H9 (cell line): ENCODE data around the gene PRTG. TPM values are rescaled to one million over a fixed set of nuclear protein-coding genes. Genes with fewer than 3 reads are reported as not detected.

Experiments
- DNase-seq: peaks from one replicate; pipeline ENCODE4 v3.0.0-alpha.2; 2017
- H2AFZ ChIP-seq: one replicate; pipeline ENCODE4 v1.6.1; 2013; ENCODE audit warnings: mild to moderate bottlenecking, low read length, control low read depth, moderate library complexity
- H2AK5ac ChIP-seq: 2 replicates; pipeline ENCODE4 v1.6.1; 2013; ENCODE audit warnings: low read length, control low read depth, mixed read lengths; ENCODE audit not compliant: insufficient read length
- H2BK120ac ChIP-seq: one replicate; pipeline ENCODE4 v1.6.1; 2013; ENCODE audit warnings: low read depth, mild to moderate bottlenecking, low read length, control low read depth, inconsistent platforms; ENCODE audit not compliant: poor library complexity, severe bottlenecking
- H2BK12ac ChIP-seq: 2 replicates; pipeline ENCODE4 v1.6.1; 2013; ENCODE audit warnings: low read length, control low read depth, mixed read lengths, low read depth; ENCODE audit not compliant: insufficient read length
- H2BK15ac ChIP-seq: 2 replicates; pipeline ENCODE4 v1.6.1; 2013; ENCODE audit warnings: low read depth, low read length, control low read depth
- H2BK20ac ChIP-seq: one replicate; pipeline ENCODE4 v1.6.1; 2013; ENCODE audit warnings: low read depth, mild to moderate bottlenecking, low read length, control low read depth, inconsistent platforms; ENCODE audit not compliant: poor library complexity, severe bottlenecking
- H2BK5ac ChIP-seq: 2 replicates; pipeline ENCODE4 v1.6.1; 2013; ENCODE audit warnings: low read length, control low read depth, mixed read lengths; ENCODE audit not compliant: insufficient read length
- H3K14ac ChIP-seq: 2 replicates; pipeline ENCODE4 v1.6.1; 2013; ENCODE audit warnings: low read length, control low read depth; ENCODE audit not compliant: insufficient read depth
- H3K18ac ChIP-seq: 2 replicates; pipeline ENCODE4 v1.6.1; 2013; ENCODE audit warnings: low read depth, mild to moderate bottlenecking, mixed read lengths, low read length, control low read depth; ENCODE audit not compliant: insufficient read length
- H3K23ac ChIP-seq: 2 replicates; pipeline ENCODE4 v1.6.1; 2013; ENCODE audit warnings: low read length, control low read depth, mixed read lengths, low read depth; ENCODE audit not compliant: insufficient read length
- H3K23me2 ChIP-seq: 2 replicates; pipeline ENCODE4 v1.6.1; 2013; ENCODE audit warnings: low read depth, mild to moderate bottlenecking, mixed read lengths, low read length, control low read depth; ENCODE audit not compliant: insufficient read length, poor library complexity, severe bottlenecking
- H3K27ac ChIP-seq: 2 replicates; pipeline ENCODE4 v1.5.1; 2013; ENCODE audit warnings: low read length, control low read depth, mixed read lengths, low read depth; ENCODE audit not compliant: insufficient read length
- H3K27me3 ChIP-seq: 2 replicates; pipeline ENCODE4 v1.6.1; 2013; ENCODE audit warnings: low read length, control low read depth, inconsistent platforms; ENCODE audit not compliant: insufficient read depth
- H3K4ac ChIP-seq: 2 replicates; pipeline ENCODE4 v1.6.1; 2013; ENCODE audit warnings: low read depth, mild to moderate bottlenecking, control low read depth, inconsistent platforms, low read length, moderate library complexity
- H3K4me1 ChIP-seq: 2 replicates; pipeline ENCODE4 v1.6.1; 2013; ENCODE audit warnings: low read length, control low read depth, inconsistent platforms; ENCODE audit not compliant: insufficient read depth
- H3K4me2 ChIP-seq: 2 replicates; pipeline ENCODE4 v1.6.1; 2013; ENCODE audit warnings: low read length, control low read depth, mixed read lengths; ENCODE audit not compliant: insufficient read length, insufficient read depth
- H3K56ac ChIP-seq: 2 replicates; pipeline ENCODE4 v1.6.1; 2013; ENCODE audit warnings: low read depth, mild to moderate bottlenecking, mixed read lengths, low read length, control low read depth; ENCODE audit not compliant: insufficient read length
- H3K79me1 ChIP-seq: 2 replicates; pipeline ENCODE4 v1.6.1; 2013; ENCODE audit warnings: low read depth, mild to moderate bottlenecking, moderate library complexity, low read length, control low read depth, inconsistent platforms; ENCODE audit not compliant: insufficient read depth, poor library complexity, severe bottlenecking
- H3K79me2 ChIP-seq: 2 replicates; pipeline ENCODE4 v1.6.1; 2013; ENCODE audit warnings: low read length, control low read depth, inconsistent platforms; ENCODE audit not compliant: insufficient read depth
- H3K9ac ChIP-seq: 2 replicates; pipeline ENCODE4 v1.6.1; 2013; ENCODE audit warnings: low read length, control low read depth, mixed read lengths; ENCODE audit not compliant: insufficient read length; ENCODE audit errors: extremely low read depth
- H3K9me3 ChIP-seq: one replicate; pipeline ENCODE4 v1.6.1; 2013; ENCODE audit warnings: low read depth, low read length, inconsistent platforms; ENCODE audit not compliant: control insufficient read depth
- H3T11ph ChIP-seq: one replicate; pipeline ENCODE4 v1.6.1; 2013; ENCODE audit warnings: mild to moderate bottlenecking, low read length, control low read depth, inconsistent platforms
- H4K20me1 ChIP-seq: one replicate; pipeline ENCODE4 v1.6.1; 2013; ENCODE audit not compliant: control insufficient read depth, insufficient read length, insufficient read depth
- H4K5ac ChIP-seq: 2 replicates; pipeline ENCODE4 v1.6.1; 2013; ENCODE audit warnings: low read depth, mild to moderate bottlenecking, mixed read lengths, low read length, control low read depth; ENCODE audit not compliant: insufficient read length
- H4K8ac ChIP-seq: replicated peaks from 2 replicates; pipeline ENCODE4 v1.6.1; 2013; ENCODE audit warnings: low read length, control low read depth, mixed read lengths, low read depth; ENCODE audit not compliant: insufficient read length
- H4K91ac ChIP-seq: 2 replicates; pipeline ENCODE4 v1.6.1; 2013; ENCODE audit warnings: low read depth, mild to moderate bottlenecking, moderate library complexity, mixed read lengths, low read length, control low read depth; ENCODE audit not compliant: insufficient read length
- H3K27ac Mint-ChIP-seq, 3 experiments: 2 replicates in 2 of 3; 3 replicates in 1 of 3; pipeline ENCODE4 v1.8.0; 2020 to 2021; ENCODE audit warnings: mixed read lengths in 3 of 3, mild to moderate bottlenecking in 1 of 3, moderate library complexity in 1 of 3
- H3K27me3 Mint-ChIP-seq: 2 replicates; pipeline ENCODE4 v1.8.0; 2021; ENCODE audit warnings: low read depth, mild to moderate bottlenecking, moderate library complexity, mixed read lengths
- H3K36me3 Mint-ChIP-seq, 3 experiments: 2 replicates in 2 of 3; 3 replicates in 1 of 3; pipeline ENCODE4 v1.8.0; 2020 to 2021; ENCODE audit warnings: low read depth in 3 of 3, mixed read lengths in 3 of 3; ENCODE audit not compliant: insufficient read depth in 1 of 3
- H3K4me1 Mint-ChIP-seq, 2 experiments: 2 replicates each; pipeline ENCODE4 v1.8.0; 2020; ENCODE audit warnings: mixed read lengths in 2 of 2
- H3K4me3 Mint-ChIP-seq, 2 experiments: 2 replicates in 1 of 2; 3 replicates in 1 of 2; pipeline ENCODE4 v1.8.0; 2020 to 2021; ENCODE audit warnings: mild to moderate bottlenecking in 2 of 2, mixed read lengths in 2 of 2, moderate library complexity in 1 of 2
- H3K9me3 Mint-ChIP-seq, 2 experiments: 2 replicates in 1 of 2; 3 replicates in 1 of 2; pipeline ENCODE4 v1.8.0; 2020; ENCODE audit warnings: mild to moderate bottlenecking in 2 of 2, mixed read lengths in 2 of 2, moderate library complexity in 1 of 2
- WGBS: extraction: QIAGEN DNeasy Blood & Tissue Kit; methylation state at CpG from one replicate; pipeline ENCODE4 v1.1.7; 2013; ENCODE audit warnings: missing lambda C conversion rate, low lambda C conversion rate, mixed read lengths; ENCODE audit not compliant: insufficient read length; ENCODE audit errors: extremely low coverage; 5-methylcytosine and 5-hydroxymethylcytosine counted together
- total RNA-seq: library from RNA; stranded (reverse); gene quantifications from 2 replicates; pipeline ENCODE4 v1.2.1, GENCODE V29; 2021
- TF ChIP-seq, protein P1 (sequence below): fragments of 200-600 bp; sonication (generic); conservative IDR thresholded peaks from 3 replicates; pipeline ENCODE4 v1.8.0; 2021; ENCODE audit warnings: antibody characterized with exemption, mild to moderate bottlenecking

PRTG gene
- total RNA-seq, 1 experiment from 2014 or later, result 5.7 TPM

DNA sequence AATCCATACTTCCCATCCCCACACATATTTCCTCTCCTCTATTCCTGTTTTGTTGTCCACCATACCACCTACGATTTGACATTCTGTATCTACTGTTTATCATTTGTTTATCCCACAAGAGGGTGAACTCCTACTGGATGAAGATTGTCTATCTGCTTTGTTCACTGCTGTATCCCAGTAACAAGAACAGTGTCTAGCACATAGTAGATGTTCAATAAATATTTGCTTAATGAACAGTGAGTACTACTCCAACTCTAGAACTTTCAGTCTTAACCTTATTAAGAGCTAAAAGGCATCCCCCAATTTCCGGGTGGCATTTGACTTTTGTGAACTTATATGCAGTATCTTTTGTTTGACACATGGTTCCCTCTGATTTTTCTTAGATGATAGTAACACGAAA is 156.1 kb downstream of the PRTG start:
- H3K56ac ChIP-seq, result no peak overlapping the region
- no peak overlapping the region for H3K27ac ChIP-seq
- no peak overlapping the region for H4K8ac ChIP-seq
- no peak overlapping the region for H2BK15ac ChIP-seq
- WGBS, result 100% methylated on average over 1 of the region's 3 CpGs
- no peak overlapping the region for H2AK5ac ChIP-seq
- no peak overlapping the region for H3K9ac ChIP-seq
- TF ChIP-seq, protein P1, sequence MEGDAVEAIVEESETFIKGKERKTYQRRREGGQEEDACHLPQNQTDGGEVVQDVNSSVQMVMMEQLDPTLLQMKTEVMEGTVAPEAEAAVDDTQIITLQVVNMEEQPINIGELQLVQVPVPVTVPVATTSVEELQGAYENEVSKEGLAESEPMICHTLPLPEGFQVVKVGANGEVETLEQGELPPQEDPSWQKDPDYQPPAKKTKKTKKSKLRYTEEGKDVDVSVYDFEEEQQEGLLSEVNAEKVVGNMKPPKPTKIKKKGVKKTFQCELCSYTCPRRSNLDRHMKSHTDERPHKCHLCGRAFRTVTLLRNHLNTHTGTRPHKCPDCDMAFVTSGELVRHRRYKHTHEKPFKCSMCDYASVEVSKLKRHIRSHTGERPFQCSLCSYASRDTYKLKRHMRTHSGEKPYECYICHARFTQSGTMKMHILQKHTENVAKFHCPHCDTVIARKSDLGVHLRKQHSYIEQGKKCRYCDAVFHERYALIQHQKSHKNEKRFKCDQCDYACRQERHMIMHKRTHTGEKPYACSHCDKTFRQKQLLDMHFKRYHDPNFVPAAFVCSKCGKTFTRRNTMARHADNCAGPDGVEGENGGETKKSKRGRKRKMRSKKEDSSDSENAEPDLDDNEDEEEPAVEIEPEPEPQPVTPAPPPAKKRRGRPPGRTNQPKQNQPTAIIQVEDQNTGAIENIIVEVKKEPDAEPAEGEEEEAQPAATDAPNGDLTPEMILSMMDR, result no peak
- no peak overlapping the region for H3K23ac ChIP-seq
- Mint-ChIP-seq H3K9me3 (peaks cover 0 to 8% of the 10 kb centered on the region in 2 experiments; a peak in 2 of 5 replicates), H3K4me1 (peaks cover 2 to 3% of the 10 kb centered on the region in 2 experiments; a peak in 2 of 4 replicates), H3K36me3 (peaks cover 0 to 8% (median 2%) of the 10 kb centered on the region in 3 experiments; a peak in 2 of 7 replicates), H3K27ac (no peak overlapping the region), H3K27me3 (peaks cover 35% of the 10 kb centered on the region), H3K4me3 (no peak overlapping the region)
- H3K27me3 ChIP-seq, result peaks cover 21% of the 10 kb centered on the region; the same call in 1 of the 2 replicates
- H2BK120ac ChIP-seq, result no peak overlapping the region
- H3T11ph ChIP-seq, result no peak overlapping the region
- H4K91ac ChIP-seq, result no peak overlapping the region
- no peak for DNase-seq
- no peaks in the 10 kb centered on the region for H3K9me3 ChIP-seq
- H4K5ac ChIP-seq, result no peak overlapping the region
- no peak overlapping the region for H2AFZ ChIP-seq
- H3K79me2 ChIP-seq, result no peaks in the 10 kb centered on the region
- H2BK5ac ChIP-seq, result no peak overlapping the region
- H2BK12ac ChIP-seq, result no peak overlapping the region
- no peaks in the 10 kb centered on the region for H4K20me1 ChIP-seq
- peaks cover 13% of the 10 kb centered on the region for H3K23me2 ChIP-seq
- no peak overlapping the region for H3K14ac ChIP-seq
- no peak overlapping the region for H3K18ac ChIP-seq
- H3K79me1 ChIP-seq, result no peaks in the 10 kb centered on the region
- H3K4me2 ChIP-seq, result no peak overlapping the region
- H2BK20ac ChIP-seq, result no peak overlapping the region
- H3K4me1 ChIP-seq, result no peaks in the 10 kb centered on the region
- H3K4ac ChIP-seq, result no peak overlapping the region
